Measurements from ENCODE around the gene MS4A10.

Gene MS4A10

DNA sequence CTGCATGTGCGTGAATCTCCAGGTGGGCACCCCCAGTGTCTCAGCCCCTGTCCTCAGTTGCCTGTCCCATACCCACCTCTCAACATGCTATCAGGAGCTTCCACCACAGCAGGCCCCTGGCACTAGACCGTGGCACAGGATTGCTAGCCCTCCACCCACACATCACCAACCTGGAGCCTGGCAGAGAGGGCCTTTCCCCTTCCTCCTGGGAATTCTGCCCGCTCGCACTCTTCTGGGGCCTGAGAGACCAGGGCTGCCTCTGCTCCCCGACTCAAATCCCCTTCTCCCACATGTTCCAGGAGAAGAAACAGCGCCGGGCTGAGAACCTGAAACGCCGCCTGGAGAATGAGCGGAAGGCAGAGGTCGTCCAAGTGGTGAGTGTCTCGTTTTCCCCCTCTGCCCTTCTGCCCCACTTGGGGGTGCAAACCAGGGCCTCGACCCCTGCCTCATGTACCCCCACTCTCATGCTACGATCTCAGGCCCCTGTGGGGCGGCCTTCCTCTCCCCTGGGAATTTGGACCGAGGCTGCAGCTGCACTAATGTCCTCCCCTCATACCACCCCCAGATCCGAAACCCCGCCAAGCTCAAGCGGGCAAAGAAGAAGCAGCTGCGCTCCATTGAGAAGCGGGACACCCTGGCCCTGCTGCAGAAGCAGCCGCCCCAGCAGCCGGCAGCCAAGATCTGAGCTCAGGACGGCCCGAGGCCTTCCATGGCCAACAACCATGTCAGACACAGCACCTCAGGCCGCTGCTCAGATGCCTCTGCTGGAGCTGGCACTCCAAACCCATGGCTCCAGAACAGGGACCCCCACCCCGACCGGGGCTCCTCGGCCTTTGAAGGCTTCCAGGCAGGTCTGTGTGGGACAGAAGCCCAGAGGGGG lies 64.7 kb downstream of the MS4A10 start:
- DNase-seq (ENCODE audit: low read depth in 2 of 2), result no peak
